Measurements from ENCODE around the gene STARD4. TPM values are rescaled to one million over a fixed set of nuclear protein-coding genes. Genes with fewer than 3 reads are reported as not detected.

Gene STARD4
- total and polyA plus RNA-seq, 9 of the 15 experiments (the other 6 are each of a cell fraction or from before 2014, with no cell fraction given) = 28.4 to 88.0 (median 34.0) TPM

DNA sequence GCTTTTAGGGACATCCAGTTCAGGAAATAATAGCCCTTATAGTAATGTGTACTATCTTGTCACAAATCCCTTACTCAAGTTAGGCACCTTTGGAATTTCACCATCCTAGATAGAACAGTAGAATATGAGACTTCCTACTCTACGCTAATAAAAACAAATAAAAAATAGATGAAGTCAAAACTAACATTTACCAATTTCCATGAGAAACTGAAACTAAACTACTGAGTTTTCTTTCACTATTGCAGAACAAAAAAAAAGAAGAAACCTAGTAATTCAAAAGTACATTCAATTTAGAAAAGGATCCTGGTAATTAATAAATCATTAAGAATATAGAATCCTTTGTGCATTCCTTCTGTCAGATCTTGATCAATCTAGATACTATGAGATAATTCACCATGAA is 14.0 kb downstream of the STARD4 start:
- DNase-seq (ENCODE audit: extremely low read depth in 1 of 4, low spot score in 3 of 4) (no peak), FAIRE-seq (no peak), ATAC-seq (no peak)
- ChIA-PET POLR2A (no interaction called here), CTCF (ENCODE audit: low intra/inter-chr PET ratio) (no interaction called here)
- intact Hi-C loops (cut with micrococcal nuclease) = no loop called here
- BruUV-seq (replicated peaks) = no TSS peak
- H3K9me3 ChIP-seq (replicated peaks; ENCODE audit: control insufficient read depth, insufficient read depth, low read depth, low read length) = no peaks in the 10 kb centered on the region
- in situ Hi-C loops (cut with MboI) = no loop called here
- no peaks in the 10 kb centered on the region for H3K9me1 ChIP-seq (ENCODE audit: control insufficient read depth, insufficient read depth, low read length)
- H3K9ac ChIP-seq (ENCODE audit: insufficient read depth in 1 of 2, low read depth in 2 of 2, low read length in 2 of 2) = no peak overlapping the region
- H3K36me3 ChIP-seq (ENCODE audit: control insufficient read depth, insufficient read depth, low read length) = peaks cover 73% of the 10 kb centered on the region
- no peaks in the 10 kb centered on the region for H4K20me1 ChIP-seq (replicated peaks; ENCODE audit: control insufficient read depth, insufficient read depth, low read length)
- no peak overlapping the region for H2AFZ ChIP-seq (ENCODE audit: low read depth, low read length)
- 87% methylated on average over 1 of the region's 1 CpG for WGBS (ENCODE audit: insufficient coverage, low coverage, missing lambda C conversion rate)
- H3K27me3 ChIP-seq (ENCODE audit: control insufficient read depth in 2 of 2, insufficient read depth in 2 of 2, low read length in 2 of 2) = no peaks in the 10 kb centered on the region
- peaks cover 5% of the 10 kb centered on the region; the same call in 1 of the 3 replicates for H3K79me2 ChIP-seq (ENCODE audit: control insufficient read depth, insufficient read depth, low read length)
- no peaks in the 10 kb centered on the region for H3K4me1 ChIP-seq (replicated peaks in 1 of 2; ENCODE audit: control insufficient read depth in 2 of 2, insufficient read depth in 2 of 2, low read length in 2 of 2)
- no peak overlapping the region for H3K4me3 ChIP-seq
- no peak overlapping the region for H3K4me2 ChIP-seq (ENCODE audit: insufficient read depth, low read length)
- no peak overlapping the region for H3K27ac ChIP-seq (ENCODE audit: extremely low read depth, low read depth, low read length)
- no peak for TF ChIP-seq NBN (IDR thresholded peaks at IDR 0.05; ENCODE audit: low read depth)
- TF ChIP-seq, protein P1, sequence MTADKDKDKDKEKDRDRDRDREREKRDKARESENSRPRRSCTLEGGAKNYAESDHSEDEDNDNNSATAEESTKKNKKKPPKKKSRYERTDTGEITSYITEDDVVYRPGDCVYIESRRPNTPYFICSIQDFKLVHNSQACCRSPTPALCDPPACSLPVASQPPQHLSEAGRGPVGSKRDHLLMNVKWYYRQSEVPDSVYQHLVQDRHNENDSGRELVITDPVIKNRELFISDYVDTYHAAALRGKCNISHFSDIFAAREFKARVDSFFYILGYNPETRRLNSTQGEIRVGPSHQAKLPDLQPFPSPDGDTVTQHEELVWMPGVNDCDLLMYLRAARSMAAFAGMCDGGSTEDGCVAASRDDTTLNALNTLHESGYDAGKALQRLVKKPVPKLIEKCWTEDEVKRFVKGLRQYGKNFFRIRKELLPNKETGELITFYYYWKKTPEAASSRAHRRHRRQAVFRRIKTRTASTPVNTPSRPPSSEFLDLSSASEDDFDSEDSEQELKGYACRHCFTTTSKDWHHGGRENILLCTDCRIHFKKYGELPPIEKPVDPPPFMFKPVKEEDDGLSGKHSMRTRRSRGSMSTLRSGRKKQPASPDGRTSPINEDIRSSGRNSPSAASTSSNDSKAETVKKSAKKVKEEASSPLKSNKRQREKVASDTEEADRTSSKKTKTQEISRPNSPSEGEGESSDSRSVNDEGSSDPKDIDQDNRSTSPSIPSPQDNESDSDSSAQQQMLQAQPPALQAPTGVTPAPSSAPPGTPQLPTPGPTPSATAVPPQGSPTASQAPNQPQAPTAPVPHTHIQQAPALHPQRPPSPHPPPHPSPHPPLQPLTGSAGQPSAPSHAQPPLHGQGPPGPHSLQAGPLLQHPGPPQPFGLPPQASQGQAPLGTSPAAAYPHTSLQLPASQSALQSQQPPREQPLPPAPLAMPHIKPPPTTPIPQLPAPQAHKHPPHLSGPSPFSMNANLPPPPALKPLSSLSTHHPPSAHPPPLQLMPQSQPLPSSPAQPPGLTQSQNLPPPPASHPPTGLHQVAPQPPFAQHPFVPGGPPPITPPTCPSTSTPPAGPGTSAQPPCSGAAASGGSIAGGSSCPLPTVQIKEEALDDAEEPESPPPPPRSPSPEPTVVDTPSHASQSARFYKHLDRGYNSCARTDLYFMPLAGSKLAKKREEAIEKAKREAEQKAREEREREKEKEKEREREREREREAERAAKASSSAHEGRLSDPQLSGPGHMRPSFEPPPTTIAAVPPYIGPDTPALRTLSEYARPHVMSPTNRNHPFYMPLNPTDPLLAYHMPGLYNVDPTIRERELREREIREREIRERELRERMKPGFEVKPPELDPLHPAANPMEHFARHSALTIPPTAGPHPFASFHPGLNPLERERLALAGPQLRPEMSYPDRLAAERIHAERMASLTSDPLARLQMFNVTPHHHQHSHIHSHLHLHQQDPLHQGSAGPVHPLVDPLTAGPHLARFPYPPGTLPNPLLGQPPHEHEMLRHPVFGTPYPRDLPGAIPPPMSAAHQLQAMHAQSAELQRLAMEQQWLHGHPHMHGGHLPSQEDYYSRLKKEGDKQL (CRISPR knock-in tag; IDR thresholded peaks at IDR 0.05; ENCODE audit: borderline replicate concordance) = no peak
- TF ChIP-seq SAFB (IDR thresholded peaks at IDR 0.05; ENCODE audit: borderline replicate concordance, low read depth, low read length) = no peak
- no peak for TF ChIP-seq ZZZ3 (IDR thresholded peaks at IDR 0.05)
- no peak for TF ChIP-seq MYNN (IDR thresholded peaks at IDR 0.05)
- no peak for TF ChIP-seq MYNN (CRISPR knock-in tag; IDR thresholded peaks at IDR 0.05)
- TF ChIP-seq, protein P2, sequence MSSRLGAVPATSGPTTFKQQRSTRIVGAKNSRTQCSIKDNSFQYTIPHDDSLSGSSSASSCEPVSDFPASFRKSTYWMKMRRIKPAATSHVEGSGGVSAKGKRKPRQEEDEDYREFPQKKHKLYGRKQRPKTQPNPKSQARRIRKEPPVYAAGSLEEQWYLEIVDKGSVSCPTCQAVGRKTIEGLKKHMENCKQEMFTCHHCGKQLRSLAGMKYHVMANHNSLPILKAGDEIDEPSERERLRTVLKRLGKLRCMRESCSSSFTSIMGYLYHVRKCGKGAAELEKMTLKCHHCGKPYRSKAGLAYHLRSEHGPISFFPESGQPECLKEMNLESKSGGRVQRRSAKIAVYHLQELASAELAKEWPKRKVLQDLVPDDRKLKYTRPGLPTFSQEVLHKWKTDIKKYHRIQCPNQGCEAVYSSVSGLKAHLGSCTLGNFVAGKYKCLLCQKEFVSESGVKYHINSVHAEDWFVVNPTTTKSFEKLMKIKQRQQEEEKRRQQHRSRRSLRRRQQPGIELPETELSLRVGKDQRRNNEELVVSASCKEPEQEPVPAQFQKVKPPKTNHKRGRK (tag; IDR thresholded peaks at IDR 0.05) = no peak
- no peak for TF ChIP-seq ZC3H8 (IDR thresholded peaks at IDR 0.05)
- TF ChIP-seq NR1H2 (CRISPR knock-in tag; IDR thresholded peaks at IDR 0.05) = no peak
- TF ChIP-seq, protein P3, sequence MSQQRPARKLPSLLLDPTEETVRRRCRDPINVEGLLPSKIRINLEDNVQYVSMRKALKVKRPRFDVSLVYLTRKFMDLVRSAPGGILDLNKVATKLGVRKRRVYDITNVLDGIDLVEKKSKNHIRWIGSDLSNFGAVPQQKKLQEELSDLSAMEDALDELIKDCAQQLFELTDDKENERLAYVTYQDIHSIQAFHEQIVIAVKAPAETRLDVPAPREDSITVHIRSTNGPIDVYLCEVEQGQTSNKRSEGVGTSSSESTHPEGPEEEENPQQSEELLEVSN (IDR thresholded peaks at IDR 0.05; ENCODE audit: borderline replicate concordance in 1 of 2, extremely low read depth in 1 of 2, insufficient read depth in 1 of 2, insufficient read length in 1 of 2, low read depth in 1 of 2, low read length in 1 of 2, poor library complexity in 1 of 2, severe bottlenecking in 1 of 2) = no peak
- TF ChIP-seq C11orf30 (IDR thresholded peaks at IDR 0.05; ENCODE audit: low read depth) = no peak
- no peak for TF ChIP-seq STAT5A (IDR thresholded peaks at IDR 0.05; ENCODE audit: borderline replicate concordance, low read length)
- TF ChIP-seq WHSC1 (IDR thresholded peaks at IDR 0.05; ENCODE audit: low read length) = no peak
- no peak for TF ChIP-seq ZNF57 (CRISPR knock-in tag; IDR thresholded peaks at IDR 0.05)
- TF ChIP-seq MEIS2 (IDR thresholded peaks at IDR 0.05; ENCODE audit: partially characterized antibody) = no peak
- no peak for TF ChIP-seq ZNF766 (CRISPR knock-in tag; conservative IDR thresholded peaks at IDR 0.05)
- TF ChIP-seq SREBF2 (CRISPR knock-in tag; IDR thresholded peaks at IDR 0.05) = no peak
- TF ChIP-seq ARNT (IDR thresholded peaks at IDR 0.05) = no peak

All from K562 (cell line).